ENCODE measurements around the gene VASH2. TPM values are rescaled to one million over a fixed set of nuclear protein-coding genes. Genes with fewer than 3 reads are reported as not detected.

VASH2 gene
- total RNA-seq, 1 experiment from 2014 or later: not detected

- intact Hi-C loops (cut with micrococcal nuclease): no loop called here
- no peak for TF ChIP-seq CTCF (IDR thresholded peaks at IDR 0.05; ENCODE audit: unreplicated experiment)
- POLR2A ChIA-PET: interaction anchor here (0.8 to 1.2 kb wide), 2 partner anchors 122 to 371 kb away, joined by 3 to 4 read pairs; partner anchors contain the start of genes ATF3 and FLVCR1
Measured at GRCh38 chr1:212979340-212980122, 29.2 kb downstream of the VASH2 start.

GRCh38 chr1:212980123-212980785, 29.9 kb downstream of the VASH2 start:
- DNase-seq (ENCODE audit: unreplicated experiment): no peak
- no TSS peak for BruUV-seq (replicated peaks)
- H3K4me3 Mint-ChIP-seq (ENCODE audit: unreplicated experiment): no peak overlapping the region
- TF ChIP-seq CTCF (IDR thresholded peaks at IDR 0.05; ENCODE audit: unreplicated experiment): no peak
- ChIA-PET CTCF (interaction anchor here (0.6 to 1.3 kb wide), 4 partner anchors 12 to 107 kb away, joined by 3 to 4 read pairs (median 4); no protein-coding TSS in a partner anchor), POLR2A (interaction anchor here (0.6 to 1.2 kb wide), 2 partner anchors 26 to 123 kb away, joined by 3 read pairs; no protein-coding TSS in a partner anchor)
- no peaks in the 10 kb centered on the region for H3K27me3 Mint-ChIP-seq (ENCODE audit: insufficient read depth, unreplicated experiment)
- H3K36me3 Mint-ChIP-seq (ENCODE audit: insufficient read depth, unreplicated experiment): no peaks in the 10 kb centered on the region
- no peaks in the 10 kb centered on the region for H3K9me3 Mint-ChIP-seq (ENCODE audit: unreplicated experiment)
- H3K27ac Mint-ChIP-seq (ENCODE audit: low read depth, unreplicated experiment): no peak overlapping the region
- intact Hi-C loops (cut with micrococcal nuclease): no loop called here
- no peaks in the 10 kb centered on the region for H3K4me1 Mint-ChIP-seq (ENCODE audit: insufficient read depth, unreplicated experiment)

More at GRCh38 chr1:212979340-212980122, 29.2 kb downstream of the VASH2 start:
- no peak for DNase-seq (ENCODE audit: unreplicated experiment)
- Mint-ChIP-seq H3K27me3 (ENCODE audit: insufficient read depth, unreplicated experiment) (no peaks in the 10 kb centered on the region), H3K9me3 (ENCODE audit: unreplicated experiment) (no peaks in the 10 kb centered on the region), H3K36me3 (ENCODE audit: insufficient read depth, unreplicated experiment) (no peaks in the 10 kb centered on the region), H3K4me3 (ENCODE audit: unreplicated experiment) (no peak overlapping the region), H3K27ac (ENCODE audit: low read depth, unreplicated experiment) (no peak overlapping the region), H3K4me1 (ENCODE audit: insufficient read depth, unreplicated experiment) (no peaks in the 10 kb centered on the region)
- no TSS peak for BruUV-seq (replicated peaks)
- CTCF ChIA-PET: interaction anchor here (0.6 to 1.3 kb wide), 5 partner anchors 12 to 106 kb away, joined by 3 to 4 read pairs (median 3); no protein-coding TSS in a partner anchor

GRCh38 chr1:212981025-212981495, 30.7 kb downstream of the VASH2 start:
- no TSS peak for BruUV-seq (replicated peaks)
- Mint-ChIP-seq H3K27me3 (ENCODE audit: insufficient read depth, unreplicated experiment) (no peaks in the 10 kb centered on the region), H3K9me3 (ENCODE audit: unreplicated experiment) (no peaks in the 10 kb centered on the region), H3K4me3 (ENCODE audit: unreplicated experiment) (no peak overlapping the region), H3K36me3 (ENCODE audit: insufficient read depth, unreplicated experiment) (no peaks in the 10 kb centered on the region), H3K27ac (ENCODE audit: low read depth, unreplicated experiment) (no peak overlapping the region), H3K4me1 (ENCODE audit: insufficient read depth, unreplicated experiment) (no peaks in the 10 kb centered on the region)
- TF ChIP-seq CTCF (IDR thresholded peaks at IDR 0.05; ENCODE audit: unreplicated experiment): no peak
- intact Hi-C loops (cut with micrococcal nuclease): no loop called here
- DNase-seq (ENCODE audit: unreplicated experiment): peak; percentile 32
- ChIA-PET CTCF (interaction anchor here (0.6 to 1.3 kb wide), 4 partner anchors 11 to 107 kb away, joined by 3 to 4 read pairs (median 4); no protein-coding TSS in a partner anchor), POLR2A (interaction anchor here (0.6 to 1.2 kb wide), 2 partner anchors 27 to 123 kb away, joined by 3 read pairs; no protein-coding TSS in a partner anchor)

Measured in MCF 10A (cell line).